Measurements from ENCODE around the gene WDFY4. TPM values are rescaled to one million over a fixed set of nuclear protein-coding genes. Genes with fewer than 3 reads are reported as not detected.

Gene WDFY4
- total RNA-seq, 4 donors from 2014 or later: 1.6 to 5.1 (median 3.0) TPM

DNA sequence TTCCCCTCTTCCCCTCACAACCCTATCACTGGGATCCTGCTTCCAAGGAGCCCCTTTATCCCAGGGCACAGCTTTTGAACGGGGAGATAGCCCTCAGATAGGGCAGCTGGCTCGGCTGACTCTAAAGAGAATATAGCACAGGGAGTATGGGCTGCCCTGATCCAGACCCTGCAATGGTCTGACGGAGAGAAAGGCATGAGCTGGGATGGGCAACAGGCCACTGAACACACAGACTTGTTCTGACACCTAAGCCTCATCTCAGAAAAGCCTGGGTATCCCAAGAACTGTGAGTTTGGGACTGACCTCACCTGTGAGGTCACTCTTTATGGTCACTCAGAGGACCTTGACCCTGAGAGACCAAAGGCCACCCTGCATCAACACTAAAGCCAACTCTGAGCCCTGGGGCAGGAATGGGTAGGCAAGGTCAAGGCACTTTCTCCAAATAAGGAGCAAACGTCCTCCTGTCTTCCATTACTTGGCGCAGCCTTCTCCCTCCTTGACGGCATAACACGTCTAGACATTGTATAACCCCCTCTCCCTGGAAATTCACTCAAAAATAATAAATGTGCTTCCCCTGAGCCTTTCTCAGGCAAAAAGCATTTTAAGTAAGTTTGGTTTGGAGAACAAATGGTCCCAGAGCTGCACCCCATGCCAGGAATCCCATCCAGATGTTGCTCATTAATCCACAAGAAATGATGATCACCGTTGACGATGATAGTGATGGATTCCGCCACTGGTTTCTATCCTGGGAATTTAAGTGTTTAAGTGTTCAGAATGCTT lies 263.2 kb downstream of the WDFY4 start:
- WGBS, 2 donors (ENCODE audit: low coverage in 1 of 2): 32 to 38% methylated on average over 4 to 6 of the region's 10 CpGs

DNA sequence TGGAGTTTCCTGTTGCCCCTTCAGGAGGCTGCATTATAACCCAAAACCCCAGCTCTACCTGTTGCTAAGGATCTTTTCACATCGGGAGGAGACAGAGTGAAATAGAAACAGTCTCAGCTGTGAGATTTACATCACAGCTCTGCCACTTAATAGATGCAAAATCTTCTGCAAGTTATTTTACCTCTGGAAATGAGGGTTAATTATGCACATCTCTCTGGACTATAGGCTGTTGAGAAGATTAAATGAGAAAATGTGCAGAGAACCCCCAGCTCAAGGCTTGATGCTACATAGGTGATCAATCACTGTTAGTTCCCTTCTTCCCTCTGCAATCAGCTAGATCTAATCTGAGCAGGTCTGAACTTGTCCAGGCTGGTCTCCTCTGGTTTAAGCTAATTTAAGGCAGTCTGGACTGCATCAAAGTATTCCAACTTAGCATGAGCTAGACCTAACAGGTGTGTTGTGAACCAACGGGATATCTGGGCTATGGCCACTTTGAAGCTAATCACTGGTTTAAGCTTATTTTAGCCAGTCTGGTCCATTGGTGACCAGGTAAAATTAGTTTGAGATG lies 263.9 kb downstream of the WDFY4 start:
- Histone ChIP-seq H3K36me3 (no peaks in the 10 kb centered on the region), H3K27ac (no peak overlapping the region), H3K4me1 (no peaks in the 10 kb centered on the region), H3K9me3 (no peaks in the 10 kb centered on the region), H3K4me3 (no peak overlapping the region), H3K27me3 (no peaks in the 10 kb centered on the region)
- WGBS, 2 donors (ENCODE audit: low coverage in 1 of 2): 65 to 75% methylated on average over 2 of the region's 2 CpGs
- no peak for ATAC-seq
- TF ChIP-seq POLR2AphosphoS5 (IDR thresholded peaks at IDR 0.05): no peak
- no peak for TF ChIP-seq CTCF (IDR thresholded peaks at IDR 0.05)
- TF ChIP-seq POLR2A (IDR thresholded peaks at IDR 0.05): no peak
- no peak for TF ChIP-seq EP300 (IDR thresholded peaks at IDR 0.05)

More for the DNA sequence above, 263.2 kb downstream of the WDFY4 start:
- no peak for ATAC-seq
- TF ChIP-seq EP300 (IDR thresholded peaks at IDR 0.05) (no peak), POLR2AphosphoS5 (IDR thresholded peaks at IDR 0.05) (no peak), POLR2A (IDR thresholded peaks at IDR 0.05) (no peak), CTCF (IDR thresholded peaks at IDR 0.05) (no peak)
- Histone ChIP-seq H3K27me3 (no peaks in the 10 kb centered on the region), H3K36me3 (no peaks in the 10 kb centered on the region), H3K27ac (peak overlapping the region in 2 of 4 donors; percentile 31 to 38), H3K4me1 (no peaks in the 10 kb centered on the region), H3K4me3 (no peak overlapping the region), H3K9me3 (no peaks in the 10 kb centered on the region)

GRCh38 chr10:48951707-48952106 lies 267.0 kb downstream of the WDFY4 start:
- Histone ChIP-seq H3K4me3 (no peak overlapping the region), H3K27me3 (no peaks in the 10 kb centered on the region), H3K27ac (no peak overlapping the region), H3K36me3 (no peaks in the 10 kb centered on the region), H3K9me3 (no peaks in the 10 kb centered on the region), H3K4me1 (no peaks in the 10 kb centered on the region)
- TF ChIP-seq POLR2AphosphoS5 (IDR thresholded peaks at IDR 0.05): no peak
- TF ChIP-seq EP300 (IDR thresholded peaks at IDR 0.05): no peak
- TF ChIP-seq POLR2A (IDR thresholded peaks at IDR 0.05): no peak
- TF ChIP-seq CTCF (IDR thresholded peaks at IDR 0.05): no peak
- no peak for ATAC-seq
- 83 to 100% methylated on average over 2 to 3 of the region's 7 CpGs for WGBS, 2 donors (ENCODE audit: low coverage in 1 of 2)

- no peaks in the 10 kb centered on the region for H3K36me3 ChIP-seq
- no peak for ATAC-seq
- TF ChIP-seq POLR2AphosphoS5 (IDR thresholded peaks at IDR 0.05) (no peak), CTCF (IDR thresholded peaks at IDR 0.05) (no peak), POLR2A (IDR thresholded peaks at IDR 0.05) (no peak), EP300 (IDR thresholded peaks at IDR 0.05) (no peak)
- no peak overlapping the region for H3K4me3 ChIP-seq
- H3K27ac ChIP-seq: no peak overlapping the region
- 100% methylated on average over 2 of the region's 16 CpGs; no CpG with 5 or more reads in 1 of the 2 donors for WGBS, 2 donors (ENCODE audit: low coverage in 1 of 2)
- no peaks in the 10 kb centered on the region for H3K27me3 ChIP-seq
- H3K9me3 ChIP-seq: peaks cover 0 to 4% (median 0%) of the 10 kb centered on the region in 3 donors
- H3K4me1 ChIP-seq: no peaks in the 10 kb centered on the region
These were observed 272.9 kb downstream of the WDFY4 start for GRCh38 chr10:48957361-48958151.

Measured in gastroesophageal sphincter (tissue), 4 donors.